ENCODE measurements around the gene COBL.

GRCh38 chr7:51017576-51018535 is 298.8 kb downstream of the COBL start:
- TF ChIP-seq EZH2 (IDR thresholded peaks at IDR 0.05; ENCODE audit: insufficient read depth, poor library complexity, severe bottlenecking) = no peak
- TF ChIP-seq EZH2phosphoT487 (IDR thresholded peaks at IDR 0.05; ENCODE audit: insufficient read depth, low read depth) = no peak

All from GM23248 (cell line).